GM12891 (cell line): ENCODE measurements around the gene FAF1.
"Not testable (repeated sequence)": the region's sequence is repeated elsewhere in the genome, so short reads cannot be mapped to it uniquely, and the experiment has no call there.

Source experiments
- DNase-seq: peaks from one replicate; pipeline ENCODE4 v3.0.0; 2011; ENCODE audit warnings: low spot score; ENCODE audit not compliant: insufficient read length
- FAIRE-seq: peaks from 2 replicates; lab custom pipeline; 2011; peaks lifted over from hg19 to GRCh38; lab: Jason Lieb, UNC
- PAX5 ChIP-seq: IDR thresholded peaks from 2 replicates; pipeline ENCODE4 v1.6.1; 2011; ENCODE audit warnings: low read length, moderate library complexity, mild to moderate bottlenecking; ENCODE audit not compliant: insufficient read depth, severe bottlenecking
- POLR2A ChIP-seq: IDR thresholded peaks from 2 replicates; pipeline ENCODE4 v1.6.1; 2011; ENCODE audit warnings: low read depth, low read length, control low read depth
- POLR2AphosphoS5 ChIP-seq: IDR thresholded peaks from 2 replicates; pipeline ENCODE4 v1.6.1; 2011; ENCODE audit warnings: low read depth, low read length, control low read depth
- POU2F2 ChIP-seq: IDR thresholded peaks from 2 replicates; pipeline ENCODE4 v1.6.1; 2011; ENCODE audit warnings: low read depth, mild to moderate bottlenecking, control low read depth, low read length, moderate library complexity
- SPI1 ChIP-seq: IDR thresholded peaks from 2 replicates; pipeline ENCODE4 v1.6.1; 2011; ENCODE audit warnings: low read depth, low read length, control low read depth
- TAF1 ChIP-seq: IDR thresholded peaks from 2 replicates; pipeline ENCODE4 v1.6.1; 2011; ENCODE audit warnings: low read depth, low read length, control low read depth

Gene FAF1

DNA sequence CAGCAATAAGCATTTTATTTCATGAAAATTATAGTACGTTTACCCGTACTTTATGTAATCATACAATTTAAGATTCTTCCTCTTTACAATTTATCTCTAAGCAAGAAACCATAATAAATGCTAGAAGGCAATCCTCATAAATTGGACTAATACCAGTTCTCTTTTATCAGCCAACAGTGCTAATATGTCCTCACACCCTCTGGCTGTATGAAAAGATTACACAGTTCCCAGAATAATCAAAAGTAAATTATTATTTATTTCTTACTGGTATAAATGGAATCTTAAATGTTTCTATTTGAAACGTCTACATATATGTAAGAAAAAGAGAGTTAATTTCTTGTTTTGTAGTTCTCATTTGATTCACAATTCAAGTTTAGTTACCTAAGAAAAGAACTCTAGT lies 6.9 kb upstream of the FAF1 start:
- TF ChIP-seq SPI1: no peak
- no peak for TF ChIP-seq TAF1
- no peak for TF ChIP-seq POU2F2
- TF ChIP-seq POLR2A: no peak
- no peak for TF ChIP-seq PAX5
- TF ChIP-seq POLR2AphosphoS5: no peak
- DNase-seq (no peak), FAIRE-seq (no peak)

DNA sequence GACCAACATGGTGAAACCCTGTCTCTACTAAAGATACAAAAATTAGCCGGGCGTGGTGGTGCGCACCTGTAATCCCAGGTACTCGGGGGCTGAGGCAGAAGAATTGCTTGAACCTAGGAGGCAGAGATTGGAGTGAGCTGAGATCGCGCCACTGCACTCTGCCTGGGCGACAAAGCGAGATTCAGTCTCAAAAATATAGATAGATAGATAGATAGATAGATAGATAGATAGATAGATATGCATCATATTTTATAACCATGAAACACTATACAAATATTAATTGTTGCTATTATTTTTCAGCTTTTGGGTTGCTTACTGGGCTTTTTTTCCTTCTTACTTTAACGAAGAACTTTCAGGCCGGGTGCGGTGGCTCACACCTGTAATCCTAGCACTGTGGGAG lies 4.8 kb upstream of the FAF1 start:
- TF ChIP-seq TAF1 (no peak), PAX5 (no peak), SPI1 (no peak), POU2F2 (no peak), POLR2A (no peak), POLR2AphosphoS5 (no peak)
- no peak for DNase-seq
- FAIRE-seq: no peak

DNA sequence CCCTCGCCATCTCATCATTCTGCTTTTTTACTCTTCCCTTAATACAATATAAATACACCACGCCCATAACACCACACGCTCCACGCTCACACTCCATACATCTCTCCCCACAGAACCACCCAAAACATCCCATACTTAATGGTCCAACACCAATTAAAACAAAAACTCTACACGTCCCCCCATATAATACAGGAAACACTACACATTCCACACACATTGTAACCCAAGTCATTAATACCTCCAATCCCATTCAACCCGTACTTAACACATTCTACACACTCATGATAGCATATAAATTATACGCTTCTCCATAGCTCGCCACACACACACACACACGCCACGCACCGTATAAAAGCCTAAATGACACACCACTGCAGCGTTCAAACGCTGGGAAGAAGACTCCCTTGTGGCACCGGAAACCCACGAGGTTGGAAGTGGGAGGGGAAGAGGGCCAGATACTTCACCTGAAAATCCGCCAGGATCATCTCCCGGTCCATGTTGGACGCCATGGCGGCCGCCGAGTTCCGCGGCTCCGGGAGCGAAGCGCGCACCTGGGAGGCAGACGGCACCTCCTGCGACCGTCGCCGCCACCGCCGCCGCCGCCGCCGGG lies 659 bp downstream of the FAF1 start:
- TF ChIP-seq SPI1 (no peak), POLR2AphosphoS5 (no peak), TAF1 (no peak)
- peak; percentile 9 for FAIRE-seq
- DNase-seq: no peak

DNA sequence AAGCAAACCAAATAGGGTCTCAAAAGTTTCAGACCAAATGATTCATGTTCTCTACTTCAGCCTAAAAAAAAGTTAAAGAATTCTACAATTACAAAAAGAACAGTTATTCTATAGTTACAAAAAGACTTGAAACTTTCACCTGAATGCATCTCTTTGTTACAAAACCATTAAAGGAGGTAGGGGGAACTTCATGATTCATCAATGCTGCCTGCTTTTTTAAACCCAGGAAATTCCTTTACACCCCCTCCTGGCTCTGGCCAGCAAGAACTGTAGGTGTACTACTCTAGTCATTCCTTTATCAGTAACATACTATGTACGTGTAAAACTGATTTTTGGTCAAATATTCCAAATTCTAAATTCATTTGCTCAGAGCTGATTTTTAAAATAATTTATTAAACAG lies 5.0 kb downstream of the FAF1 start:
- FAIRE-seq: no peak
- TF ChIP-seq POU2F2 (no peak), POLR2A (no peak), SPI1 (no peak), PAX5 (no peak), TAF1 (no peak), POLR2AphosphoS5 (no peak)

DNA sequence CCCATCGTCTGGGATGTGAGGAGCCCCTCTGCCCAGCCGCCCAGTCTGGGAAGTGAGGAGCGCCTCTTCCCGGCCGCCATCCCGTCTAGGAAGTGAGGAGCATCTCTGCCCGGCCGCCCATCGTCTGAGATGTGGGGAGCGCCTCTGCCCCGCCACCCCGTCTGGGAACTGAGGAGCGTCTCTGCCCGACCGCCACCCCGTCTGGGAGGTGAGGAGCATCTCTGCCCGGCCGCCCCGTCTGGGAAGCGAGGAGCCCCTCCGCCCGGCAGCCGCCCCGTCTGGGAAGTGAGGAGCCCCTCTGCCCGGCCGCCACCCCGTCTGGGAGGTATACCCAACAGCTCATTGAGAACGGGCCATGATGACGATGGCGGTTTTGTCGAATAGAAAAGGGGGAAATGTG lies 7.5 kb downstream of the FAF1 start:
- not testable (repeated sequence) for FAIRE-seq, DNase-seq

More for the DNA sequence above, 5.0 kb downstream of the FAF1 start:
- no peak for DNase-seq

DNA sequence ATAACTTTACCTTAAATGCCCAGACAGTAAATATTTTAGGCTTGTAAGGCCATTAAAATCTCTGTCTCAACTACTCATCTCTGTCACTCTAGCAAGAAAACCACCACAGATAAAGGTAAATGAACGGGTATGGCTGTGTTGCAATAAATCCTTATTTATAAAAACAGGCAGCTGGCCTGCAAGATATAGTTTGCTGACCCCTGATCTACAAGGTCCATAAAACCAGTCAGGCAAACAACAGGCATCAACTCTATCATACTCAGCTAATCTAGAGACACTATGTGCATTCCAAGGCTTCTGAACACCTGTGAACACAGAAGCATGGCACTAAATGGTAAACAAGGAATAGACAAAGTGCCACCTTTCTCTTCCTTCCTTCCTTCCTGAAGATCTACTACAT lies 9.7 kb downstream of the FAF1 start:
- DNase-seq: no peak
- peak; percentile 48 for FAIRE-seq
- TF ChIP-seq SPI1 (no peak), PAX5 (no peak), POLR2AphosphoS5 (no peak), TAF1 (no peak), POU2F2 (no peak), POLR2A (no peak)

DNA sequence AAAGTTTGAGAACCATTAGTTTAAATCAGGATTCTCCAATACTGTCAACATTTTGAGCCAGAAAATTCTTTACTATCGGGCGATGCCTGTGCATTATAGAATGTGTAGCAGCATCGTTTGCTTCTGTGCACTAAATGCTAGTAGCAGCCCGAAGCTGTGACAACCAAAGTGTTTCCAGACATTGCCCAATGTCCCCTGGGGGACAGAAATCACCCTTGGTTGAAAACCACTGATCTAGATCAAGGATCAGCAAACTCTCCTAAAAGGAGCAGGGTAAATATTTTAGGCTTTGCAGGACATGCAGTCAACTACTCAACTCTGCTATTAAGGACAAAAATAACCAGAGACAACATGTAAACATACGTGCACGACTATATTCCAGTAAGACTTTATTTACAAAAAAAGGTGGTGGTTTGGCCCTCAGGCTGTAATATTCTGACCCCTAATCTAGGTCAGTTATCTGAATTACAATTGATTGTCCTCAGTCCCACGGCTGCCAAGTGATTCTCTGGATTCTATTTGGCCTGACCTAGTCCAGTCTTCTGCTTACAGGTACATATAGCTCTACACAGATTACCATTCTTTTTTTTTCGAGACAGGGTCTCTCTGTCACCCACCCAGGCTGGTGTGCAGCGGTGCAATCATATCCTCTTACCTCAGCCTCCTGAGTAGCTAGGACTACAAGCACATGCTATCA lies 10.6 kb downstream of the FAF1 start:
- no peak for FAIRE-seq
- TF ChIP-seq TAF1 (no peak), PAX5 (no peak), POU2F2 (no peak), SPI1 (no peak), POLR2A (no peak), POLR2AphosphoS5 (no peak)
- DNase-seq: no peak

DNA sequence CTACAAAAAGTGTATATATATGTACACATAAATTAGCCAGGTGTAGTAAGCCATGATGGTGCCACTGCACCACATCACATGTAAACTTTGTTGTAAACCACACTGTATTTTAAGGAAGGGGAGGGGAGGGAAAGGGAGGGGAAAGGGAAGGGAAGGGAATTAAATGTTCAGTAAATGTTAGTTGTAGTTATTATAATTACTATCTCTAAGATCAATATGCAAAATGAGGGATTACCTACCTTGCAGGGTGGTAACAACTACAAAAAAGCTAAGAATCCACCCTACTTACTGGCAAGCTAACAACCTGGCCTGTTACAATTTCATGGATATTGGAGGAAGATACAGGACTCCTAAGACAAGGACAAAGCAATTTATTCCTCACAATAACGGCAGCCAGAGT lies 17.7 kb downstream of the FAF1 start:
- FAIRE-seq (no peak), DNase-seq (no peak)
- TF ChIP-seq TAF1 (no peak), POU2F2 (no peak), SPI1 (no peak), POLR2A (no peak)

DNA sequence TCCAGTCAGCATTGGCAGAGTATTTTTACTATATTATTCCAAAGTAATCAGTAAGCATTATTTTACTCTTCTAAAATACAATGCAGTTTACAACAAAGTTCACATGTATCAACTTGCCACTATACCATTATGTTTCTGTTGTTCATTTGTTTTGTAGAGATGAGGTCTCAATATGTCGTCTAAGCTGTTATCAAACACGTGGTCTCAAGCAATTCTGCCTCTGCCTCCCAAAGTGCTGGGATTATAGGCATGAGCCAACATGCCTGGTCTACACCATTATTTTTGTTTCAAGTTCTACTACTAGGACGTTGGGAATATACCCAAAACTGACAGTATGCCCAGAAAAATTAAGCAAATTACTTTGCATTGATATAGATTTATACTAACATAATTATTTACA lies 19.8 kb downstream of the FAF1 start:
- FAIRE-seq (no peak), DNase-seq (no peak)
- no peak for TF ChIP-seq POLR2AphosphoS5
- TF ChIP-seq TAF1: no peak
- TF ChIP-seq PAX5: no peak
- no peak for TF ChIP-seq SPI1
- TF ChIP-seq POU2F2: no peak
- TF ChIP-seq POLR2A: no peak

DNA sequence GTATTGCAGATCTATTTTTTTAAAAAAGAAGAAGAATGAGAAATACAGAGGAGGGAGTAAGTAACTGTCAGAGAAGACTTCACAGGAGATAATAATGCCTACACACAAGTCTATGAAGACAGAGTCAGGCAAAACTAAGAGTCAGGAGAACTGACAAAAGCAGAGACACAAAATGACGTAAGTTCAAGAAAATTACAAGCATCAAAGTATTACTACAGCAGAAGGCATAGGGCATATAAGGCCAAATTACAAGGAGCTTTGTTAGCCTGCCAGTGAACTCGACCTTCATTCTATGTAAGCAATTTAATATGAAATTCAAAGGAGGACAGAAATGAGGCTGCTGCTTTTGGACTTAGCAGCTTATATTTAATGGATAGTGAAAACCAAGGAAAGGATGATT lies 23.7 kb downstream of the FAF1 start:
- FAIRE-seq (no peak), DNase-seq (no peak)
- TF ChIP-seq PAX5 (no peak), POLR2A (no peak), POU2F2 (no peak), TAF1 (no peak), POLR2AphosphoS5 (no peak), SPI1 (no peak)

DNA sequence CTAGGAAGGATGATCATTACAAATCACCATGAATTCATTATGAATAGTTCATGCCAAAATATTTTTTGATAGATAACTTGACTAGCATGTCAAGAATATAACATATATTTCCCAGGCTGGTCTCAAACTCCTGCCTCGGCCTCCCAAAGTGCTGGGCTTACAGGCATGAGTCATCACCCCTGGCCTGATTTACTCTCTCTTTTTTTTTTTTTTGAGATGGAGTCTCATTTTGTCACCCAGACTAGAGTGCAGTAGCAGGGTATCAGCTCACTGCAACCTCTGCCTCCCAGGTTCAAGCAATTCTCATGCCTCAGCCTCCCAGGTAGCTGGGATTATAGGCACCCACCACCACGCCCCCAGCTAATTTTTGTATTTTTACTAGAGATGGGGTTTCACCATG lies 24.8 kb downstream of the FAF1 start:
- not testable (repeated sequence) for DNase-seq, FAIRE-seq
